ENCODE results near the gene PBX3. TPM values are rescaled to one million over a fixed set of nuclear protein-coding genes. Genes with fewer than 3 reads are reported as not detected.
A peak's percentile ranks its signal among the peaks of the same experiment; 100 is the strongest.

The PBX3 gene
- polyA plus RNA-seq, 1 donor (not counting 4 experiments of a cell fraction or from before 2014, with no cell fraction given): 26.3 TPM

- DNase-seq (ENCODE audit: low read depth, low spot score): no peak
- no peak overlapping the region for H2AFZ ChIP-seq (ENCODE audit: control insufficient read depth, low read length)
- peaks cover 0 to 3% of the 10 kb centered on the region in 2 experiments for H3K36me3 ChIP-seq (ENCODE audit: control insufficient read depth in 2 of 2, extremely low read depth in 1 of 2, insufficient read depth in 2 of 2, low read length in 2 of 2)
- H3K79me2 ChIP-seq (ENCODE audit: control insufficient read depth, insufficient read depth, low read length): peaks cover 85% of the 10 kb centered on the region
- peak overlapping the region in 1 of 3 experiments; percentile 1 for H3K4me3 ChIP-seq (ENCODE audit: control insufficient read depth in 2 of 3, extremely low read depth in 1 of 3, insufficient read depth in 2 of 3, low read depth in 1 of 3, low read length in 3 of 3)
- H3K9me1 ChIP-seq (ENCODE audit: control insufficient read depth, extremely low read depth, insufficient read depth, low read length): no peaks in the 10 kb centered on the region
- dilution Hi-C loops (cut with MboI; ENCODE audit: extremely low pct_ligation_motif_present, low sequenced_read_pairs): no loop called here
- TF ChIP-seq CTCF (optimal IDR thresholded peaks at IDR 0.05 in 1 of 3, IDR thresholded peaks at IDR 0.05 in 1 of 3, conservative IDR thresholded peaks at IDR 0.05 in 1 of 3; ENCODE audit: extremely low read depth in 1 of 3, insufficient read depth in 2 of 3, low read length in 3 of 3) (no peak), EZH2 (IDR thresholded peaks at IDR 0.05; ENCODE audit: low read length) (no peak)
- H3K4me1 ChIP-seq (ENCODE audit: control insufficient read depth, extremely low read depth, insufficient read depth, low read length): peaks cover 21% of the 10 kb centered on the region
- peak; percentile 49 for FAIRE-seq
- no peaks in the 10 kb centered on the region for H3K9me3 ChIP-seq (ENCODE audit: control insufficient read depth, low read depth, low read length)
- H4K20me1 ChIP-seq (ENCODE audit: control insufficient read depth, extremely low read depth, insufficient read depth, low read length): no peaks in the 10 kb centered on the region
- H3K9ac ChIP-seq (ENCODE audit: control insufficient read depth, extremely low read depth, insufficient read depth, low read length): no peak overlapping the region
- peak overlapping the region; percentile 29 for H3K4me2 ChIP-seq (ENCODE audit: control insufficient read depth, extremely low read depth, insufficient read depth, low read depth, low read length)
- H3K27ac ChIP-seq (ENCODE audit: control insufficient read depth, insufficient read depth, low read length): peak overlapping the region; percentile 54
- no peaks in the 10 kb centered on the region for H3K27me3 ChIP-seq (ENCODE audit: control insufficient read depth, extremely low read depth, insufficient read depth, low read length)
Measured at GRCh38 chr9:125700791-125701190, 46.4 kb upstream of the PBX3 start.

GRCh38 chr9:125701351-125701750, 45.8 kb upstream of the PBX3 start:
- FAIRE-seq: peak; percentile 73
- TF ChIP-seq EZH2 (IDR thresholded peaks at IDR 0.05; ENCODE audit: low read length): no peak
- no peak for TF ChIP-seq CTCF (optimal IDR thresholded peaks at IDR 0.05 in 1 of 3, IDR thresholded peaks at IDR 0.05 in 1 of 3, conservative IDR thresholded peaks at IDR 0.05 in 1 of 3; ENCODE audit: extremely low read depth in 1 of 3, insufficient read depth in 2 of 3, low read length in 3 of 3)
- H3K9ac ChIP-seq (ENCODE audit: control insufficient read depth, extremely low read depth, insufficient read depth, low read length): no peak overlapping the region
- H2AFZ ChIP-seq (ENCODE audit: control insufficient read depth, low read length): no peak overlapping the region
- peaks cover 87% of the 10 kb centered on the region for H3K79me2 ChIP-seq (ENCODE audit: control insufficient read depth, insufficient read depth, low read length)
- no peaks in the 10 kb centered on the region for H3K9me3 ChIP-seq (ENCODE audit: control insufficient read depth, low read depth, low read length)
- no peak overlapping the region for H3K4me3 ChIP-seq (ENCODE audit: control insufficient read depth in 2 of 3, extremely low read depth in 1 of 3, insufficient read depth in 2 of 3, low read depth in 1 of 3, low read length in 3 of 3)
- peak; percentile 64 for DNase-seq (ENCODE audit: low read depth, low spot score)
- H4K20me1 ChIP-seq (ENCODE audit: control insufficient read depth, extremely low read depth, insufficient read depth, low read length): no peaks in the 10 kb centered on the region
- no peaks in the 10 kb centered on the region for H3K27me3 ChIP-seq (ENCODE audit: control insufficient read depth, extremely low read depth, insufficient read depth, low read length)
- peaks cover 0 to 3% of the 10 kb centered on the region in 2 experiments for H3K36me3 ChIP-seq (ENCODE audit: control insufficient read depth in 2 of 2, extremely low read depth in 1 of 2, insufficient read depth in 2 of 2, low read length in 2 of 2)
- peaks cover 26% of the 10 kb centered on the region for H3K4me1 ChIP-seq (ENCODE audit: control insufficient read depth, extremely low read depth, insufficient read depth, low read length)
- dilution Hi-C loops (cut with MboI; ENCODE audit: extremely low pct_ligation_motif_present, low sequenced_read_pairs): no loop called here
- H3K27ac ChIP-seq (ENCODE audit: control insufficient read depth, insufficient read depth, low read length): peak overlapping the region; percentile 54
- H3K4me2 ChIP-seq (ENCODE audit: control insufficient read depth, extremely low read depth, insufficient read depth, low read depth, low read length): peak overlapping the region; percentile 29
- H3K9me1 ChIP-seq (ENCODE audit: control insufficient read depth, extremely low read depth, insufficient read depth, low read length): no peaks in the 10 kb centered on the region
